ENCODE data around the gene HSPB3.

GRCh38 chr5:54412913-54413312 is 42.6 kb upstream of the HSPB3 start:
- TF ChIP-seq TAF1 (IDR thresholded peaks at IDR 0.05; ENCODE audit: low read depth, low read length) = no peak
- no peak for TF ChIP-seq GABPA (IDR thresholded peaks at IDR 0.05; ENCODE audit: borderline replicate concordance, insufficient read depth, low read length)

All from H1 (cell line).